ENCODE results near the gene TBC1D3I.
"Not testable (repeated sequence)": the region's sequence is repeated elsewhere in the genome, so short reads cannot be mapped to it uniquely, and the experiment has no call there.

The TBC1D3I gene

DNA sequence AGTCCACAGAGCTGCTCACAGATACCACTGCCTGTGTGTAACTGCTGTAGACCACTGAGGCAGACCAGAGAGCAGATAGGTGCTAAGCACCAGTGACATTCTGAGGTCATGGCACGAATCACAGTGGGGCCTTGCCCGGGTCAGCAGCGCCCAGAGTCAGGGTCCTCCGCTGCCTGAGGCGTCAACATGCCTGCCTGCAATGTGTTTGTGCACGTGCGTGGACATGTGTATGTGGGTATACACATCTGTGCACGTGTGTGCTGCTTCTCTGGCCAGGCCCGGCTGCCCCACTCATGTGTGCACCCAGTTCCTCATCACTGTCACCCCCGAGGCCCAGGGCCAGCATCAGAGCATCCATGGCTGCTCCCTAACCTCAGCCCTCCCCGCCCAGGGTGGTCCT is at the start of gene TBC1D3I:
TBC1D3I (minus strand) TSS at position 101 of the 400 bp plus-strand sequence. CDS start 1,585 bp downstream, outside the sequence.
- not testable (repeated sequence) for DNase-seq (ENCODE audit: low spot score)

- not testable (repeated sequence) for DNase-seq (ENCODE audit: low spot score)
Measured at GRCh38 chr17:36295161-36295560, 30.8 kb upstream of the TBC1D3I start.

DNA sequence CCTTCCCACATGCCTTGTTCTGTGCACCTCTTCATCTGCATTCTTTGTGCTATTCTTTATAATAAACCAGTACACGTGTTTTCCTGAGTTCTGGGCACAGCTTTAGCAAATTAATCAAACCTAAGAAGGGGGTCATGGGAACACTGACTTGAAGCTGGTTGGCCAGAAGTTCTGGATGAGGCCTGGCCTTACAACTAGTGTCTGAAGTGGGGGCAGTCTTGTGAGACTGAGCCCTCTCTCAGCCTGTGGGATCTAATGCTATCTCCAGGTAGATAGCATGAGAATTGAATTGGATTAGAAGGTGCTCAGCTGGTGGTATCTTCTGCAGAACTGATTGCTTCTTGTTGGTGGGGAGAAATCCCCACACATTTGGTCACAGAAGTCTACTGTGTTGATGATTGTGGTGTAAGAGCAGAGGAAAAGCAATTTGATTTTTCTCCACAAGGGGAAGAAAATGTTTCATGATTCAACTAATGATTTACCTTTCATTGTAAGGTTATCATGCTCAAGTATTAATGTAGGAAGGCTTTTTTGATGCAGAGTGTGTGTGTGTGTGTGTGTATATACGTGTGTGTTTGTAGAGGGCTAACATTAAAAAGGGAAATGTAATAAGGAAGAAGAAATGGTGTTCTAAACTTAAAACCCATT is 25.7 kb upstream of the TBC1D3I start:
- DNase-seq (ENCODE audit: low spot score) = not testable (repeated sequence)

DNA sequence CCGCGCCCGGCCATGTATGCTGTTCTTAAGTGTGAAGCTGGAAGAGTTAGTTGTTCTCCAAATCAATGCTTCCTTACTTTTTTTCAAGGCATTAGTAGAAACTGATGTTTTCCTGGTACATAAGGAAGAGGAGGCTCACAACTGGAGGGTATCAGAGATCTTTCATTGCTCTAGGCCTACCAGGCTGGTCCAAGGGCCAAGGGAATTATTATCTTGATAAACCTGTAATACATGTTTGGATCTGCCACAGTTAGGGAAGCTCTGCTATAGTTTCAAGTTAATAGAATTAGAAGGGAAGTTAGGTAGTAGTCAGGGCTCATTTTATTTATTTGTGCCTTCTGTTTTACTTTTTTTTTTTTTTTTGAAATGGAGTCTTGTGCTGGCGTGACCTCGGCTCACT is 19.8 kb upstream of the TBC1D3I start:
- DNase-seq (ENCODE audit: low spot score) = not testable (repeated sequence)

DNA sequence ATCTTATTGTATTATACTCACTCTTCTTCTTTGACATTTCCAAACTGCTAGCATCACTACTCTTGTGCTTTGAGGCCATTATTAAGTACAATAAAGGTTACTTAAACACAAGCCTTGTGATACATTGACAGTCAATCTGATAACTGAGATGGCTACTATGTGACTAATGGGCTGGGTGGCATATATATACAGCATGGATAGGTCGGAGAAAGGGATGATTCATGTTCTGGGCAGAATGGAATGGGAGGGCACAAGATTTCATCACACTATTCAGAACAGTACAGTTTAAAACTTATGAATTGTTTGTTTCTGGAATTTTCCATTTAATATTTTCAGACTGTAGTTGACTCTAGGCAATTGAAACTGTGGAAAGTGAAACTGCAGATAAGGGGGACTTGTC is 18.9 kb upstream of the TBC1D3I start:
- not testable (repeated sequence) for DNase-seq (ENCODE audit: low spot score)

- DNase-seq (ENCODE audit: low spot score) = not testable (repeated sequence)
Measured at GRCh38 chr17:36242046-36242445, 22.3 kb downstream of the TBC1D3I start.

DNA sequence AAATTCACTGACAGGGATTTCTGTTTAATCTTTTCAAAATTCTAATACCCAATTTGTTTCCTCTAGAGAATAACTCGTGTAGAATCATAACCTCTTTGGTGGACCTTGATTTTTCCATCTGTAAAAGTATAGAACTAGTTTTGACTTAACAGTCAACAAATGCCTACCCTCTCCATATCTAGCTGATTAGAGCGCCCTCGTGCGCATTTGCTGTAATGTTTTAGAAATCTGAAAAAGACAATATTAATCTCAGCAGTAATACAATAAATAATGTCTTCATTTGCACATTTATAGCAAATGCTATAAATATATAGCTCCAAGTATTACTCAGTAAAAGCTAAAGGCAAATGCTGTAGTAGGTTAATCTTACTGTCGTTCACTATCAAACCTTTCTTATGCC is 34.7 kb downstream of the TBC1D3I start:
- DNase-seq (ENCODE audit: low spot score) = not testable (repeated sequence)

- not testable (repeated sequence) for DNase-seq (ENCODE audit: low spot score)
Measured at GRCh38 chr17:36222967-36223366, 41.4 kb downstream of the TBC1D3I start.

- not testable (repeated sequence) for DNase-seq (ENCODE audit: low spot score)
Measured at GRCh38 chr17:36221581-36222100, 42.7 kb downstream of the TBC1D3I start.

DNA sequence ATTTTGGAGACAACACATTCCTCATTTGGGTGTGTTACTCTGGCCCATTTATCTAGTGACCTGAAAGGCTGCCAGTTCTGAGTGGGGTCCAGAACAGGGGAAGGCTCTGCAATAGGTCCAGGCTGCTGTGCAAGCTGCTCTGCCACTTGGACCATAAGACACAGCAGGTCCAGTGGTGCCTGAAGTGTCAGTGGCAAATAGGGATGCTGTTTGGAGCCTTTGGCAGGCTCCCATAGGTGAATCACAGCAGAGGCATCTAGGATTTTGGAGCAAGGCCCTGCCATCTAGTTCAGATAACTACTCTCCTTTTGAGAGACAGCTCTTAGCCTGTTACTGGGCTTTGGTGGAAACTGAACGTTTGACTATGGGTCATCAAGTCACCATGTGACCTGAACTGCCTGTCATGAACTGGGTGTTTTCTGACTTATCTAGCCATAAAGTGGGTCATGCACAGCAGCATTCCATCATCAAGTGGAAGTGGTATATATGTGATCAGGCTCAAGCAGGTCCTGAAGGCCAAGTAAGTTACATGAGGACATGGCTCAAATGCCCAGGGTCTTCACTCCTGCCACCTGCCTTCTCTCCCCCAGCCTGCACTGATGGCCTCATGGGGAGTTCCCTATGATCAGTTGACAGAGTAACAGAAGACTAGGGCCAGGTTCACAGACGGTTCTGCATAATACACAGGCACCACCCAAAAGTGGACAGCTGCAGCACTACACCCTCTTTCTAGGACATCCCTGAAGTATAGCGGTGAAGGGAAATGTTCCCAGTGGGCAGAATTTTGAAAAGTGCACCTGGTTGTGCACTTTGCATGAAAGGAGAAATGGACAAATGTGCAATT is 43.4 kb downstream of the TBC1D3I start:
- not testable (repeated sequence) for DNase-seq (ENCODE audit: low spot score)

- not testable (repeated sequence) for DNase-seq (ENCODE audit: low spot score)
Measured at GRCh38 chr17:36219556-36219955, 44.8 kb downstream of the TBC1D3I start.

- DNase-seq (ENCODE audit: low spot score) = not testable (repeated sequence)
Measured at GRCh38 chr17:36215406-36216308, 48.7 kb downstream of the TBC1D3I start.

GRCh38 chr17:36214918-36215317 is 49.5 kb downstream of the TBC1D3I start:
- no peak for DNase-seq (ENCODE audit: low spot score)

GRCh38 chr17:36213695-36214094 is 50.7 kb downstream of the TBC1D3I start:
- DNase-seq (ENCODE audit: low spot score) = no peak

- DNase-seq (ENCODE audit: low spot score) = no peak
Measured at GRCh38 chr17:36212966-36213365, 51.4 kb downstream of the TBC1D3I start.

DNA sequence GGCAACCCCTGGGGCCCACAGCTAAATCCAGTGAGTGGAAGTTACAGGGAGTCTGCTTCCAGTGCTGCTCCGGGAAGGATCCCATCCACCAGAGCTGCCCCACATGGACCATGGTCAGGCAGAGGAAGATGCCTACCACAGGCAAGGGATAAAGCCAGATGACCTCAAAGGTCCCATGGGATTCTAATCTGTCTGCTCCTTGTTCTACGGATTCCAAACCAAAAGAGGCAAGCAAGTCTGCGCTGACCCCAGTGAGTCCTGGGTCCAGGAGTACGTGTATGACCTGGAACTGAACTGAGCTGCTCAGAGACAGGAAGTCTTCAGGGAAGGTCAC is 52.1 kb downstream of the TBC1D3I start:
- DNase-seq (ENCODE audit: low spot score) = no peak

DNA sequence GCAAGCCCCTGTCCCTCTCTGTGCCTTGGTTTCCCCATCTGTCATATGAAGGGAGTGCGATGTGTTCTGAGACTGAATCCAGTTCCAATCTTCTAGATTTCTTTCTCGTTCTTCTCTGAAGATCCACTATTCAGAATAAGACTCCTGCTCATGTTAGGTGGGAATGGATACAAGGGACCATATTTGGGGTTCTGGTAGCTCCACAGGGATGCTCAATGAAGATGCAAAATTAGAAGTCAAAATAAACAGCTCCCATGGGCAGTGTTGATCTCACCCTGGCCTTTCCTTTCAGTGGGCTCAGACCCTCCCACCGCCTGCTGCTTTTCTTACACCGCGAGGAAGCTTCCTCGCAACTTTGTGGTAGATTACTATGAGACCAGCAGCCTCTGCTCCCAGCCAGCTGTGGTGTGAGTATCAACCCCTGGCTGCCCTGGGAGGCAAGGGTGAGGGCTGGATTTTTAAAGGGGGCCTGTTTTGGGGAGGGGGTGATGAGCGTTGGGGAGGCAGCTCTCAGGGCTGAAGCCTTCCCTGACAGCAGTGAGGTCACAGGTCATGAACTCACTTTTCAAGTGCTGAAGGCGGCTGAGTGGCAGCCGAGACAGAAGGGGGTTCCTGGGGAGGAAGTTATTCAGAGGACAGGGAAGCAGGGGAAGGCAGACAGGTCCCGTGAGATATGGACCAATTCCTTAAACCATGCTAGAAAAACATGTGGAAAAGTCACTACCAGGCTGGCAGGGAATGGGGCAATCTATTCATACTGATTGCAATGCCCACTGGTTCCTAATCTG is 52.7 kb downstream of the TBC1D3I start:
- DNase-seq (ENCODE audit: low spot score) = not testable (repeated sequence)

- not testable (repeated sequence) for DNase-seq (ENCODE audit: low spot score)
Measured at GRCh38 chr17:36210439-36211211, 53.7 kb downstream of the TBC1D3I start, which contains the start of gene CCL4L2. Gene CCL4L2, plus strand, starts transcription at chr17:36211063.

DNA sequence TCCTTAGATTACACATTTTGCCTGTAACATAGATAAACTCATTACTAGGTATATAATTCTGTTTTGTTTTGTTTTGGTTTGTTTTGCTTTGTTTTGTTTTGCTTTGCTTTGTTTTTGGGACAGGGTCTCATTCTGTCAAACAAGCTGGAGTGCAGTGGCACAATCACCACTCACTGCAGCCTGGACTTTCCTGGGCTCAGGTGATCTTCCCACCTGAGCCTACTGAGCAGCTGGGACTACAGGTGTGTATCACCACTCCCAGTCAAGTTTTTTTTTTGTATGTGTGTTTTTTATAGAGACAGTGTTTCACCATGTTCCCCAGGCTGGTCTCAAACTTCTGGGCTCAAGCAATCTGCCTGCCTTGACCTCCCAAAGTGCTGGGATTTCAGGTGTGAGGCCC is 54.8 kb downstream of the TBC1D3I start:
- DNase-seq (ENCODE audit: low spot score) = no peak

GRCh38 chr17:36207383-36207782 is 57.0 kb downstream of the TBC1D3I start:
- DNase-seq (ENCODE audit: low spot score) = not testable (repeated sequence)
